HT-29 (cell line): ENCODE measurements around the gene NPNT. TPM values are rescaled to one million over a fixed set of nuclear protein-coding genes. Genes with fewer than 3 reads are reported as not detected.

ENCODE experiments used
- DNase-seq: peaks from one replicate; pipeline ENCODE4 v3.0.0-alpha.2; 2015; ENCODE audit warnings: low spot score
- total RNA-seq: library from RNA; depleted of rRNA; stranded (reverse); fragments of >200 nt; shearing (Covaris generic); gene quantifications from 2 replicates; pipeline ENCODE4 v1.2.3, GENCODE V29; 2014

Gene NPNT
- total RNA-seq, 1 experiment from 2014 or later: 25.7 TPM

DNA sequence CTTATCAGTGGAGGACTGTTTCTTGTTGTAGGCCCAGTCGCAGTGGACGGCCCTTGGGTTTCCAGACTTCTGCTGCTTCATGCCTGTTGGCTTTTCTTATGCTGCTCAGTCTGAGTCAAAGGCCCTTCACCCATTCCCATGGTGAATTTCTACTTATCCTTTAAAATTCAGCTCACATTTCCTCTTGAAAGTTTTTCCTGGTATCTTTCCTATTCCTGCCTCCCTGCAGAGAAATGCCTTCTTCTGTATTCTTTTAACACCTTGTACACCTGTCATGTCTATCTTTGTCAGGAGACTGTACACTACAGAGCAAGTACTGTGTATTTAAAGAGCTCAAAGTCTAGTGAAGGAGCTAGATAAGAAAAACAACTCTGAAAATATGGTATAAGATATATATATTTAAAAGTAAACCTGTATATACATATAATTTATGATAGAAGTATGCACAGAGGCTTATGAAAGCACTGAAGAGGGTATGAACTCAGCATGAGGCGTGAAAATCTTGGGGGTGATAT lies 22.0 kb downstream of the NPNT start:
- no peak for DNase-seq

DNA sequence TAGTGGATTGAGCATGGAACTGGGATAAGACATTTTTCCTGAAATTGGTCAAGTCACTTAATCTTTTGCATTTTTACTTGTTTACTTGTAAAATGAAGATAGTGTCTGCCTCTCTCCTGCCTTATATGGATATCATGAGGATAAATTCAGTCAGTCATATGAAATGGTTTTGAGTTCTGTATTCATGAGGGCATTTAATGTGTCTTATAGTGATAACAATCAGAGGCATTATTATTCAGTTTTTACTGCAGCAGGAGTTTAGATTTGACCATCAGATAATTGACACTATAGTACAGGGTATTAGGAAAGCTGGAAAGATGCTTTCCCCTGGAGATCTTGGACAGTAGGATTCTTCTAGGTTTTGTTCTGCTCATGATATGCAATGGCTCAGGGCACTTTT lies 26.0 kb downstream of the NPNT start:
- no peak for DNase-seq

DNA sequence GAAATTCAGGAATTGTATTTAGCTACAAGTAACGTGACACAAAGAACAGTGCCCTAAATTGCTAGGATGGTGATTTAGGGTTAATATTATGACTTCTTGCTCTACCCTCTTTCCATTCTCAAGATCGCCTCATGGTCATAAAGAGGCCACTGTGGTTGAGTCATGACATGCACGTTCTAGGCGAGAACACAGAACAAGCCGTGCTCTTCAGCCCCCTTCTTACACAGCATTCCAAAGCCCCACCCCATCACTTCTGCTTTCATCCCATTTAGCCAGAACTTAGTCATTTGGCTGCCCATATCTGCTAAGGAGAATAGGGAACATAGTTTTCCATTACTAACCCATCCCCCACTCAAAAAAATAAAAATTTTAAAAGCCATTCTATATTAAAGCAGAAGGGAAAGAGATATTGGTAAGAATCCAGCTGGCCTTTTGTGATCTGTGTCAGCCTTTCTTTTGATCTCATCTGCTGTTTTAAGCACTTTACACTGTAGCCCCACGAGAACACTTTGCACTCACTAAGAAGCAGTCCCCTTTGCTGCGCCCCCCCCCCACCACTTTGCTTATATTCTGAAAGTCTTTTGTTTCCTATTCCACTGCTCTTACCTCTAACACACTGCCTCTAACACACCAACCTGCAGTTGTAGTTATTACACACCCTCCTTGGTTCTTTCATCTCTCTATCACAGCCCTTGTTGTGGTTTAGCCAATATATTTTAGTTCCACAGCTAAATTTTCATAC lies 28.4 kb downstream of the NPNT start:
- peak; percentile 52 for DNase-seq

- no peak for DNase-seq
Measured at GRCh38 chr4:105924341-105924740, 29.1 kb downstream of the NPNT start.

- DNase-seq: no peak
Measured at GRCh38 chr4:105930698-105931097, 35.4 kb downstream of the NPNT start.

GRCh38 chr4:105933083-105933482 lies 37.8 kb downstream of the NPNT start:
- no peak for DNase-seq

DNA sequence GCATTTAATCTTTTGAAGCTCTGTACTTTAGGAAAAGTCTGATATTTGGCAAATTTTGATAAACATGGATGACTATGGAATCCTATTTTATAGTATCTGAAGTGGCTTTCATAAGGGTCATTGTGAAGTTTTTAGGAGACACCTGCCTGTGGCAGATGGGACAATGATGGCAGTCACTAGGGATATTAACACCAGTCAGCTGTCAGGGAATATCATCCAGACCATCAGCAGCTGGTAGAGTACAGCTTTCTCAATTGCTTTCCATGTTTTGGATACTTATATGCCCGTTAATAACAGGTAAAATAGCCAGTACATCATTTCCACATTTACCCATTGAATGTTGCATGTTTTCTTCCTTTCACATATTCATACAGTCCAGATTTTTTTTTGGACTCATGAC lies 39.1 kb downstream of the NPNT start:
- DNase-seq: no peak

DNA sequence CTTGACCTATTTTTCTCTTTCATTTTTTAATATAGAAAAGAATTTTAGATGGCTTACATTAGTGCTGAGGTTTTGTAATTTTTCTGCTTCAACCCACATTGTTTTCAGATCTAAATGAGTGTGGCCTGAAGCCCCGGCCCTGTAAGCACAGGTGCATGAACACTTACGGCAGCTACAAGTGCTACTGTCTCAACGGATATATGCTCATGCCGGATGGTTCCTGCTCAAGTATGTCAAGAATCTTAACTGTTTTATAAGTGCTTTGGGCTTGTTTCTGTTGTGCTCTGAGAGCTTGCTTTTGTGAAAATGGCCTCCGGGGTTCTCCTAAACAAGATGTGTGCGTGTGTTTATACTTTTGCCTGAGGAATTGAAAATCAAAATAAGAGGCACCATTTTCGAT lies 41.6 kb downstream of the NPNT start:
- DNase-seq: no peak

DNA sequence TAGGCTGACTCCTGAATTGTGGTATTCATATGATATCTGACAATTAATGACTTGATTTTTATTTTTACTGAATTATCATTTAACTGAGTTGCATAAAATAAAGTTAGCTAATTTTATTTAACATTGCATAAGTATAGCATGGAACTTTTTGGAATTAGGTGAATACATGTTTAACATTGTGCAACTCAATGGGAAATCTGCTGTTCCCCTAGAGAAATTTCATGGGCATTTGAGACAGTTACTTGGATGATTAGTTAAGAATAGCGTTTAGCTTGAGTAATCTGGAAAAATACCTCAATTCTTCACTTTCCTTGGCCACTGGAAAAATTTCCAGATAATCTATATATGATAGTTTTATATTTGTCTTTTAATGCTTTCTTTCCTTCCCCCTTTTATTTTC lies 42.5 kb downstream of the NPNT start:
- no peak for DNase-seq

DNA sequence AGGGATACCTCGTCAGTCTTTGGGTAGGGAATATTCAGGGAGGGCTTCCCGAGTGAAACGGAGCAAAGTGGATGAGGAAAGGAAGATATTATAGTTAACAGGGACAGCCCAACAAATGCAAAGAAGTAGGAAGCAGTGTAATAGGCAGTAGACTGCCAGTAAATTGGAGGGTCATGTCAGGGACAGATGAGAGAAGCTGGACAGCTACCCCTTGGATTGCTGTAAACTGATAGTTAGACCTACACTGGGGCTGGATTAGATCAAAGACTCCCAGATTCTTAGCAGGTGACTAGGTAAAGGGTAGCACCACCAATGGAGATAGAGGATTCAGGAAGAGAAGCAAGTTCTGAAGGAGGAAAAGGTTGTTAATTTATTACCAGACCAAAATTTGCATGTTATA lies 48.0 kb downstream of the NPNT start:
- no peak for DNase-seq

DNA sequence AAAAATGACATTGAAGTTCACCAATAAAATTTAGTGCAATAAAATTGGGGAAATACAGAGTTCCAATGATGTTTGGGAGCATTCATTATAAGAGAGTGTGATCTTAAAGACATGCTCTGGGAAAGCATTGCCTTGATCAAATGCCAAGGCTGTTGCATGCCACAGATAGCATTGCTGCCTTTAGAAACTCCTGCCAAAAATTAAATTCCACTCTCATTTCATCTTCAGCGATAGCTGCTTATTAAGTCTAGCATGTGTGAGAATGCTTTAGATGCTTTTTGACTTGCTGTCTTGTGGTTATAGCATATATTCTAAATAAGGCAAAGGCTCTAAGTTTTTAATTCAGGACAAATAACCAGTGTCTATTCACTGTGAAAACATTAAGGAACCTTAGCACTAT lies 49.3 kb downstream of the NPNT start:
- DNase-seq: no peak

DNA sequence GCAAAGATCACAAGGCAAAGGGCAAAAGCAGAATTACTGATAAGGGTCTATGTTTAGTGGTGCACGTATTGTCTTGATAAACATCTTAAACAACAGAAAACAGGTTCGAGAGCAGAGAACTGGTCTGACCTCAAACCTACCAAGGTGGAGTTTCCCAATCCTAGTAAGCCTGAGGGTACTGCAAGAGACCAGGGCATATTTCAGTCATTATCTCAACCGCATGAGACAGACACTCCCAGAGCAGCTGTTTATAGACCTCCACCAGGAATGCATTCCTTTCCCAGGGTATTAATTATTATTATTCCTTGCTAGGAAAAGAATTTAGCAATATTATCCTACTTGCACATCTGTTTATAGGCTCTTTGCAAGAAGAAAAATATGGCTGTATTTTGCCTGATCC lies 51.5 kb downstream of the NPNT start:
- no peak for DNase-seq

GRCh38 chr4:105950701-105951100 lies 55.4 kb downstream of the NPNT start:
- no peak for DNase-seq

- DNase-seq: no peak
Measured at GRCh38 chr4:105951198-105951597, 55.9 kb downstream of the NPNT start.

DNA sequence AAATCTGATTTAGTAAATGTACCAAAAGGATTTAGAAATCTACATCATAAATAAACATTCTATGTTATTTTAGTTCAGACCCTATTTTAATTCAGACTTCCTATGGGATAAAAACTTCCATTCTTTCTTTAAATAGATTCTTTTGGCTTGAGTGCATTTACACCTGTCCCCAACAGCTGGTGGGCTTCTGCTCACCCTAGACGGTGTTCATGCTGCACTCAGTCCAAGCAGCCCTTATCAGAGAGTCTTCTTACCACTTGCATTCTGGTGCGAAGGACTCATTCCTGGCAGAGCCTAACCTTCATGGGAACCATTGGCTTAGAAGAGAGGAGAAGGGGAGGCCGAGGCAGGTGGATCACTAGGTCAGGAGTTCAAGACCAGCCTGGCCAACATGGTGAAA lies 57.3 kb downstream of the NPNT start:
- no peak for DNase-seq

GRCh38 chr4:105956569-105956968 lies 61.3 kb downstream of the NPNT start:
- DNase-seq: no peak

DNA sequence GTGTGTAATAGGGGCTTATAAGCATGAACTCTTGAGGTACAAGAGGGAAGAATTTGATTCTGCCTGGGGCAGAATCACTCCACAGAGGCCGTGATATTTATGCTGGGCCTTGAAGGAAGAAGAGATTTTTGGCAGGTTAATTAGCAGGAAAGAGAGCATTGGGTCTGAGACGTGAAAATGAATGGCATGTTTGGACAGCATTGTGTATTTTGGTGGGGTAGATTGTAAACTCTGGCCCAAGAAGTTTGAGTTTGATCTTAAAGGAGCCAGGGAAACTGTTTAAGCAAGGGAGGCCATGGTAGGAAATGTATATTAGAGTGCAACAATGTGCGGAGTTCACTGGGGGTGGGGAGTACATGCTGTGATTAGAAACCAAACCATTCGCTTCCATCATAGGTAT lies 62.4 kb downstream of the NPNT start:
- peak; percentile 7 for DNase-seq

DNA sequence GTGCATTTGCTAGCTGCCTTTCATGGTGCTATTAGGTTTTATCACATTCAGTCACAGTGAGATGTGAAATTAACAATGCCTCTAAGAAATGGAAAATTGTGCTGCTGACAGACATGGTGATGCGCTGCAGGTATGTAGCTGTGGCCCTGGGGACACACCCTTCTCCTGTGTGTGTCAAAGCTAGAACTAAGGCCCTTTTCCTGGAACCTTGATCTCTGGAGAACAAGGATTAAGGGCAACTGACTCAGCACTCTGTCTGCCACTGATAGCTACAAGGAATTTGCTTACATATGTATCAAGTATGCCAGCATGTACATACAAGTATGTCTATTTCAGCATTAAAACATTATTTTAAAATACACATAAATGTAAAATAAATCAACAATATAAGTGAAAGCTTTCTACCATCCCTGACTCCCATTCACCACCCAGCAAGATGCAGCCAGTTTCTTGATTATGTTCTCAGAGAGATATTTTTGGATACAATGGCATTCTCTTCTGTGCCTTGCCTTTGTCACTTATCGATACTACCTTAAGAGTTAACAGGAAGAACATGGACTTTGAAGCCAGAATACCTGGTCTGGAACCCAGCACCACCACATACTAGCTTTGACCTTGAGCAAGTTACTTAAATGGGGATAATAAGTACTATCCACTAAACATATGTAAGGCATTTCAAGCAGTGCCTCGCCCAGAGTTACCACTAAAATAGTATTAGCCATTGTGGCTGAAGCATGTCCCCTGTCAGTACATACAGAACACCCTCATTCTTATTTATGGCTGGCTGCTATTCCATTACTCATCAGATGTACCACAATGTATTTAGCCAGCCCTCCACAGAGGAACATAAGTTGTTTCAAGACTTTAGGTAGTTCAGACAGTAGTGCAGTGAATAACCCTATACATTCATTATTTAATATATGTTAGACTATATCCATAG lies 68.5 kb downstream of the NPNT start:
- DNase-seq: no peak

- DNase-seq: no peak
Measured at GRCh38 chr4:105965183-105965800, 70.0 kb downstream of the NPNT start.

GRCh38 chr4:105966051-105966450 lies 70.8 kb downstream of the NPNT start:
- no peak for DNase-seq

DNA sequence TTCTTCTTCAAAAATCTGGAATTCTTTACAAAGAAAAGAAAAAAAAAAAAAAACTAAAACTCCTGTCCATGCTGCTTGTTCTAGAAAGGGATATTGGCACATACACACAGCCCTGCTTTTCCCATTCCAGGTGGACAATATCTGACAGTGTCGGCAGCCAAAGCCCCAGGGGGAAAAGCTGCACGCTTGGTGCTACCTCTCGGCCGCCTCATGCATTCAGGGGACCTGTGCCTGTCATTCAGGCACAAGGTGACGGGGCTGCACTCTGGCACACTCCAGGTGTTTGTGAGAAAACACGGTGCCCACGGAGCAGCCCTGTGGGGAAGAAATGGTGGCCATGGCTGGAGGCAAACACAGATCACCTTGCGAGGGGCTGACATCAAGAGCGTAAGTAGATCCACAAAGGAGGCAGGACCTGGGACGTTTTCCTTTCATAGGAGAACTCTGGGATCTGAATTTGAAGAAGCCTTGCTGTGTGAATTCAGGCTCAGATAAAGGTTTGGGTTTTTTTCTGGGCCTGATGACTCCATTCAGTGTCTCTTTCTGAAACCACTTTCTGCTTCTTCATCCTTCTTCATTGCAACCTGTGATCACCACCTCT lies 71.9 kb downstream of the NPNT start:
- DNase-seq: no peak

- no peak for DNase-seq
Measured at GRCh38 chr4:105969575-105969974, 74.3 kb downstream of the NPNT start.
